HG03575 (cell line): ENCODE data around the gene ABHD17C.

Experiments
- ATAC-seq: cut with Tn5 transposase; IDR thresholded peaks from one replicate; pipeline ENCODE4 v1.9.1; 2021; ENCODE audit not compliant: unreplicated experiment, insufficient number of reproducible peaks, low FRiP score; ENCODE audit errors: extremely low read depth

Gene ABHD17C

DNA sequence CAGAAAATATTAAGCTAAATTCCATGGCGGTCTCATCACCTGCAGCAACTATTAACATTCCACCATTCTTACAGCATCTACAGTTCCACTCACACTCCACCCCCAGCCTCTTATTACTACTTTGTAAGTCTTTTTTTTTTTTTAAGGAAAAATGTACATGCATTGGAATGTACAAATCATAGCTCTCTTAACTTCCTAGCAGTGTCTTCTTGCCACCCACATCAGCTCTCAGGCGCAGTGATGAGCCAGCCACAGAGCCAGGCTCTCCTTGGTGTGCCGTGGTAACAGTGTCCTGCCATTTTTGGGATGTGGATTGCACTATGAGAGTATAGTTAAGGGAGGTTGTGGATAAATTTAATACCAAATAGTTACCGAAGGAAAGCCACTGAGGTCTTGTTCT, 17.8 kb downstream of the ABHD17C start:
- no peak for ATAC-seq

DNA sequence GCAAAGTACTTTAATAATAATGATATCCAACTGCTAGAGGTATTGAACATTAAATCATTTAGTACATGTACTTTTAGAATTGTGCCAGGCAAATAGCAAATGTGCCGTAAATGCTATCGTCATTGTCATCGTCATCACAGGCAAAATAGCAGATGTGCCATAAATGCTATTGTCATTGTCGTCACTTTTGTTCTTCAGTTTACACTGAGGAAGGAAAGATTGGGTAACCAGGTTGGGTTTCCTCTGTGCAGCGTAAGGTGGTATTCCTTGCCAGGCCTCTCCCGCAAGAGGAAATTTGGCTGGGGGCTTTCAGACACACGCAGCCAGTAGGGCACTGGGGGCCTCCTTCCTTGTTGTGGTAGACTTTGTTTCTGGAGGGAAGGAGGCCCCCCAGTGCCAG, 26.4 kb downstream of the ABHD17C start:
- no peak for ATAC-seq

DNA sequence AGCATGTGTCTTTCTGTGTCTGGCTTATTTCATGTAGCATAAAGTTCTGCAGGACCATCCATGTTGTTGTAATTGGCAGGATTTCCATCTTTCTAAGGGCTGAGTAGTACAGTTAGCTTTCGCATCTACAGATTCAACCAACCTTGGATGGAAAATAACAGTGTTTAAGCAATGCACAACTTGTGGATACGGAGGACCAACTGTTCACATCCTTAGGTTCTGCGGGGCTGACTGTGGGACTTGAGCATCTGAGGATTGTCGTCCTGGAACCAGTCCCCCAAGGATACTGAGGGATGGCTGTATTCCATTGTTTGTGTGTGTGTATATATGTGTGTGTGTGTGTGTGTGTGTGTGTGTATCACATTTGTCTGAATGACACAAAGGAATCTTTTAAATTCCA, 27.7 kb downstream of the ABHD17C start:
- ATAC-seq, result no peak

DNA sequence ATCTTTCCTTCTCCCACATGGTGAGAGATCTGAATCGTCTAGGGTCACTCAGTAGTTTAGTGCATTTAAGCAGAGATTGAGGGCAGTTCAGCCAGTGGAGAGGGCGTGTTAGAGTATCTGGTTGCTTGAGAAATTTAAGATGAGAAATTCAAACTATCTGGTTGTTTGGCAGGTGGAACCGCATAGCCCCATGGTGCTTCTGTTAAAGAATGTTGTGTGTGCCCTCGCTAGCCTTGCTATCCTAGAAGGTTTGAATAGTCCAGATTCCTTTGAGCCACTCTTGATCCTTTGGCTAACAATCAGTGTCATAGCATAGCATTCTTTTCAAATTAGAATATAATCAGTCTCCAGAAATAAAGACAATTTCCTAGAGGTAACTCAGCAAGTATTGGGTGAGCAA, 32.1 kb downstream of the ABHD17C start:
- ATAC-seq, result no peak

DNA sequence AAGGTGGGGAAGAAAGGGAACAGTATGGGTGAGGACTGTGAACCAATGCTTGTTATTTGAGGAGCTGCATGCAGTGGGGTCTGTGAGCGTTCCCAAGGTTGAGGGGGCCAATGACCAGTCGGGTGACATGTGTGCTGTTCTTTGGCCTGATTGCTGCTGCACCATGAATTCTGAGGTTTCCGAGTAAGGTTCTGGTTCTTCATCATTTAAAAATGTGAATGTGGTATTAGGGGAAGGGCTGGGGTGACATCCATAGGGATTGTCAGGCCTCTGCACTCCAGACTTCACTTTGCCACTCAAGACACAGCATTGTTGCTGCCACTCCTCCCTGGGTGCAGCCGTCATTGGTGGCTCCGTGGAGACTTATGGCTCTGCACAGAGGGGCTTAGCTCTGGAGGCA, 32.5 kb downstream of the ABHD17C start:
- ATAC-seq, result no peak

DNA sequence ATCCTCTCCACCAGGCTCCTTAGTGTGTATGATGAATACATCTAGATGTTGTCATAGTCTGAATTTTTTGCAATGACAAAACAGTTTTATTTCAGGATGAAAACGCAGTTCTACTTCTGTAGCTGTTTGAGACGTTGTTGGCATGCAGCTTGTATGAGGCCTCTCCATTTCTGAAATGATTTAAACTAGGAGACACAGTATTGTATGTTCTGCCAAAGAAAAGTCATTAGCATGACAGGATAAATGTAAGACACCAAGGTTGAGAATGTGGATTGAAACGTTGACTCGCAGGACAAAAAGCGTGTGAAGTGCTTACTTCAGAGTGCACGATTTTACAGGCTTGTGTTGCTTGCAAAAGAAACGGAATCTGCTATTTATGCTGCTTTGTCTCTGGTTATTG, 35.3 kb downstream of the ABHD17C start:
- no peak for ATAC-seq

DNA sequence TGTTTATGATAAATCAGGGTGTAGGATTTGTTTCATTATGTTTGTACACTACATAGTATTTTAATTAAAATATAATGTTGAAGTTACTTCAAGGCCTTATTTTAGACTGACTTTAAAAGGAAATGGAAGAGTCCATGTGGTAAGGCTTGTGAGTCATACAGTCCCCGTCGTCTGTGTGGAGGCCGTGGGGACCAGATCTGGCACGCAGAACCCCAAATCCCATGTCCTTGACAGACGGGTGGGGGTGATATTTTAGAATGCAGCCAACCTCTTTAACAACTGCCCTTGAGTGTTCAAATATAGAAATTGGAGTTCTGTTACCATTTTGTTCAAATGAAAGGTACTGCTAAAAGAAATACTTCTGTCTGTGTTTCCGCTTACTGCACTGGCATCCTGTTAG, 35.8 kb downstream of the ABHD17C start:
- no peak for ATAC-seq

DNA sequence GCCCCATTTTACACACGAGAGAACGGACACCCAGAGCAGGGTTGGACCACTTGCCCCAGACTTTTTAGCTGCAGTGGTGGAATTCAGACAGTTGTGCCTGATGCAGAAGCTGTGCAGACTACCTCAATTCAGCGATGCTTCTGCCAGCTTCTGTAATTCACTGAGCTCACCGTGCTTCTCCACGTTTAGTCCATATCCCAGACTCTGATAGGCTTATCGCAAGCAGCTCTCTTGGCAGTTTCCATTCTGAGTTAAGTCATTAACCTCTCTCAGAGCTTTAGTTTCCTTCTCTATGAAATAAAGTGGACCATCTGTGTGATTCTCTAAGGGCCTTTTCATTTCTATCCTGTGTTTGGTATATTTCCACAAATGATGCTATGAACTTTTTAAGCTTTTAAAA, 37.1 kb downstream of the ABHD17C start:
- ATAC-seq, result no peak

DNA sequence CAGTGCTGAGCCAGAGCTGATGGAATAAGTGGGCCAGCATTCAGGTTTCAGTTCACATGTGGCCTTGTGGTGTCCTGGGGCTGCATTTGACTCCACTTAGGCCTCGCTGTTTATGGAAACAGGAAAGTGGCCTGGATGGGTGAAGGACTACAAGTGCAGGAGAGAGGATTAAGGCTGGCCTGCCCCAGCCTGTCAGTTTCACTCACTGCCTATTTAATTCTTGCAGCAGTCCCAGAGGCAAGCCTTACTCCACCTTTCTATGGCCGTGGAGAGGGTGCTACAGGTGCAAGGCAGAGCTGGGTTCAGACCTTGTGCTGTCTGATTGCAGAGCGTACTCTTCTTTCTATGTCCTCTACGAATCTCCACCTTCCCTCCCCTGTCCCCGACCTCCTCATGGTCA, 37.7 kb downstream of the ABHD17C start:
- no peak for ATAC-seq

DNA sequence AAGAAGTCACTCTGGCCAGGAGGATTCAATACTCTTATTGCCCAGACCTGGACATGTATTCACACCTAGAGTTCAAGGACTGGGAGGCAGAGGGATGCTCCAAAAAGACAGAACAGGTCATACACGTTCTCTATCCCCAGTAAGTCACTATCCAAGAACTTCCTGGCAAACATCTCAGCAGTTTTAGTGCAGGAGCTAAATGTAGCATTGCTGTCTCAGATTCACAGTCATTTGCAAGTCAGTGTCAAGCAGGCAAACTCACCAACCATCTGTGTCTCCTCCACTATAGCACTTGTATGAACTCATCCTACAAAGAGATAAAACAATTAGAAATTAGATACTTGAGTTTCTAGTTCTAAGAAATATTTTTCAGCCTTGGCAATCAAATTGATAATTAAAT, 38.4 kb downstream of the ABHD17C start:
- ATAC-seq, result no peak

DNA sequence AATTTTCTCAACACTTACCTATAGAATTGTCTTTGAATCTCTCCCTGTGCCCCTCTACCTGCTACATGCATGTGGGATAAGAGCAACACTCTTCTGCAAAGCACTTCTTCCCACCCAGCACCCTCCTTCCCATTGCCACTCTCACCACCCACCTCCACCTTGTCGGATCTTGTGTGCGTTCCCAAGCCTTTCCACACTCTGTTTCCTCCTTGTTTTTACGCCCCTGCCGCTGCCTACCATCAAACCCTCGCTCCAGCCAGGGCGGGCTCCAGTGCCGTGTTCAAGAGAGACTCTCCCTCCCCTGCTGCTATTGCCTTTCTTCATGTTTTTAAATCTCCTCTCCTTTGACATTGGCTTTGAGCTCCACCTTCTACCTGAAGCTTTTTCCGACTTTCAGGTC, 40.2 kb downstream of the ABHD17C start:
- no peak for ATAC-seq

DNA sequence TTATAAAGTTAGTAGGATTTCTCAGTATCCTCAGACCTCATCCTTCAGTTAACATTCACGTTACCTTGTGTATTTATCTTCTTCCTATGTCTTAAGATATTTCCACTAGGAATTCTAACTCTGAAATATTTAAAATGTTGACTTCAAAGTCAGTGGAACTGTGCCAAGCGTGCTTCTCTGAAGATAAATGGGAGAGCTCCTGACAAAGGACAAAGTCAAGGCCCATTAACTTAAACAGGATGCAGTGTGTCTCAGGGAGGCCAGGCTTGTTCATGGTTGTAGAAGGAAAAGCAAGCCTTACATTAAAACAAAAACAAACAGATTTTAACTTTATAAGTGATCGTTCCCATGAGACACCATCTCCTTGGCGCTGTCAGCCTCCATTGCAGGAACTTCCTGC, 41.5 kb downstream of the ABHD17C start:
- no peak for ATAC-seq

DNA sequence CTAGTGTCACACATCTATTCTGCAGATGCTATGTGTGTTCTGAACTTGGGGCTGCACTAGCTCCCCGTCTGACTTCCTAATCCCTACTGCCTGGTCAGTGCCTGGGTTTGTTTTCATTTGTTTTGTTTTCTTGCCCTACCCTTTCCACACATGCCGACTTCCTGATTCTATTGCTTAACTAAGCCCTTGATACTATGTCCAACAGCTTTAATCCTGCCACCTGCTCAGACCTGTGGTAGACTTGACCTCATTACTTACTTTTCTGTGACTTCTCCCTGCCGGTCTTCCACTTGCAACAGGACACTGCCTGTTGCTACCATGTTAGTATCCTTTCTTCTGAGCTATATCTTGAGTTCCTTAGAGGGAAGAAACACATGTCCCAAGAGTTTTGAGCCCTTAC, 44.8 kb downstream of the ABHD17C start:
- ATAC-seq, result no peak

DNA sequence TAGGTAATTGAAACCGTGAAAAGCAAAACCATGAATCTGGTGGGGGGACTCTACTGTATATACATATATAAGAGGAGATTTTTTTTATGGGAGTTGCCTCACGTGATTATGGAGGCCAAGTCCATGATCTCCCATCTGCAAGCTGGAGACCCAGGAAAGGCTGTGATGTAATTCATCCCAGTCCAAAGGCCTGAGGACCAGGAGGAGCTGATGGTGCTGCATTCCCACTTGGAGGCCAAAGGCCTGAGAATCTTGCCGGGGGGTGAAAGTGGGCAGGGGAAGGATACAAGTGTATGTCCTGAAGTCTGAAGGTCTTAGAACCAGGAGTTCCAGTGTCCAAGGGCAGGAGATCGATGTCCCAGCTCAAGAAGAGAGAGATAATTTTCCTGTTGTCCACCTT, 47.0 kb downstream of the ABHD17C start:
- no peak for ATAC-seq

DNA sequence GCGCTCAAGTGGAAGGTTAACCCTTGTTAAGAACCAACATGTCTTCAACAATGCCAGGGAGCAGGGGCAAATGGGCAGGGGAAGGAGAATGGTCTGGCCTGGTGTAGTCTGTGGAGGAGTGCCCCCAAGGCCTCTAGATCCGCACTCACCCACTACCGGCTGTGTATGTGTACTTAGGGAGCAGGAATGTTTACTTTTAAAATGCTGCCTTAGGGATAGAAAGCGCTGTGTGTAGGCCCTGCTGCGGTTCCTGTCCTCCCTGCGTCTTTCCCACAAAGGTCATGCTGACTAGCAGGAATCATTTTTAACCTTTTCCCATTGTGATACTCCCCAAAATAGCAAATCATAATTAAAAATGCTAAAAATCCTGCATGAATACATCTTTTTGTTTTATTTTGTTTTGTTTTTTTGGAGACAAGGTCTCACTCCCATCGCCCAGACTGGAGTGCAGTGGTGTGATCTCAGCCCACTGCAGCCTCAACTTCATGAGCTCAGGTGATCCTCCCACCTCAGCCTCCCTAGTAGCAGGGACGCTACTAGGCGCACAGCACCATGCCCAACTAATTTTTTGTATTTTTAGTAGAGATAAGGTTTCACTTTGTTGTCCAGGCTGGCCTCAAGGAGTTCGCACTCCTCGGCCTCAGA, 48.2 kb downstream of the ABHD17C start:
- no peak for ATAC-seq

DNA sequence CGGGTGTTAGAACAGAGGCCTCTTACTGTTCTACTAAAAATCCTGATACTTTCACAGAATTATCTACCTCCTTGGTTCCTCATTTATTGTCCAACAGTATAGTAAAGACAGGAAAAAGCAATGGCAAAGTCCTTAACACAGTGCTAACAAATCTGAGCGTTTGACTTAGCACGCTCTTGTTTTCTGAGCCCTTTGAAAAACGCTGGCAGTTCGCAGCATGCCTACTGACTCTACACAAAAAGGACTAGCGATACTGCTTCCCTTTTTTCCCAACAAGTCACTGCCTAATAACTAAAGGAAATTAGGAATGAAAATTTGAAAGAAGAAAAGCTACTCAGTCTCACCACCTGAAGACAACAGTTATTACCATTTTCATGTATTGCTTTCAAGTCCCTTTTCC, 49.3 kb downstream of the ABHD17C start:
- no peak for ATAC-seq

DNA sequence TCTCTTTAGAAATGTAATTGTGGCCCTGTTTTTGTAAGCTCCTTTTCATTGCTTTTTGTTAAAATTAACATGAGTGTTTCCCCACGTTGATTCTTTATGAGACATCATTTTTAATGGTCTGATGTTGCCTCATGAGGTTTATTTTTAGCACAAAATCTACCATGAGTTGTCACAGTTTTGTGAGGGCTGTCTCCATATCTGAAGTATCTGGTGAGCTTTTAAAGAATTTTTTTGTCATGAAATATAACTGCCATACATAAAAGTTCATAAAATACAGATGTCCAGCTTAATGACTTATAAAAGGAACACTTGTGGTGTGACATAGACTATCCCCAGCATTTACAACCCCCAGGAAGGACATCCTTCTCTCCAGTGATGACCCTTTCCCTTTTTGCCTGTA, 49.7 kb downstream of the ABHD17C start:
- no peak for ATAC-seq

DNA sequence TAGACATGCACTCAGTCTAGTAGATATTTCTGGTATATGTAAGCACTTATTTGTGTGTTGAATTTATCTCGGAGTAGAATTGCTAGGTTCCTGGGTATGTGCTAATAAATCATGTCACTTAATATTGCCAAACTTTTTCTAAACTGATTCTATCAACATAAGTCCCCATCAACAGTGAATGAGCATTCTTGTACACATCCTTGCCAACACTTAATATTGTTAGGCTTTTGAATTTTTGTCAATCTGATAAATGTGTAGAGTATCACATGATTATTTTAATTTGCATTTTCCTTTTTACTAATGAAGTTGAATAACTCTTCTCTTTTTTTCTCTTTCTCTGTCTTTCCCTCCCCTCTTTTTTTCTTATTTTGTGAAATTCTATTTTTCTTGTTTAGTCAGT, 50.8 kb downstream of the ABHD17C start:
- no peak for ATAC-seq

DNA sequence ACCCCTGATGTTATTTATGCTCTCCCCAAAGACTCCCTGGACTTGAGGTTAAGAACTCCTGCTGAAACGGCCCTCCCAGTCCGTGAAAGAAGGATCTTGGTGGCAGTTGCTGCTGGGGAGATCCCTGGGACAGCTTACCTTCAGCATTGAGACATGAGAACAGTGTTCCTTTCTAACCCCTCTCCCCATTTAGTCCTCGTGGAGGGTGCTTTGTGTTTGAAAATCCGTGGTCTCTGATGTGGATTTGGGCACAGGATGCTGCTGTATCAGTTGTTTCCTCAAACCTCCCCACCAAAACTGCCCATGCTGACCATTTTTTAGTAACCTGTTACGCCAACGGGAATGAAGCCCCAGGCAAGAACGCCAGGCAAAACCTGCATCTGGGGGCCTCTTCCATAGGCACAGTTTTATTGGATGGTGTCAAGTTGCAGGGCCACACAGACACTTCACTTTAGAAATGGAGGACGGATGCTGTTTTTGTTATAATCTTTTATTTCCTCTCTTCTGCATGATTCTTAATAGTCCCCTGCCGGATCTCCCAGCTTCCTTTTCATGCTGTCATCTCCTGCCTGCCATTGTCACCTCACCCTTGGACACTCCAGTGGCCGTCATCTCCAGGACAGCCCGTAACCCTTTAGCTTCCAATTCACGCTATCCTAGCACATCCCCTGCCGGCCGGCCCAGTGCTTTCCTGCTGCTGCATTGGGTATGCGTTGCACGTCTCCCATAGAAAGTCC, 52.4 kb downstream of the ABHD17C start:
- ATAC-seq, result no peak

DNA sequence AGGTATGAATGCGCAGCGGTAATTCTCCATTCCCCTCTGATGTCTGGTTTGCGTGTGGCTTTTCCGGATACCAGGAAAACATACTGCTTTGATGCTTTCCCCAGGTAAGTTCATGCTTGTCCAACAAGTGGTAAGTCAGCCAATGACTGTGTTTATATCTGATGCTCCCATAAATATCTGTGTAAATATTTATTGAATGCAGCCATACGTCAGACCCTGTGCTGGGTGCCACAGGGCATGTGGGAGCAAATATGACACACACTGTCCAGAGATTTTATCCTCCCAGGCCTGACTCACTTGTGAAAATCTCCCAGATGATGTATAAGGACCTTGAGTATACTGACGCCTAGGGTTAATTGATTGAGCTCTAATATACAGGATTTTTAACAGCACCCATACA, 54.5 kb downstream of the ABHD17C start:
- no peak for ATAC-seq

DNA sequence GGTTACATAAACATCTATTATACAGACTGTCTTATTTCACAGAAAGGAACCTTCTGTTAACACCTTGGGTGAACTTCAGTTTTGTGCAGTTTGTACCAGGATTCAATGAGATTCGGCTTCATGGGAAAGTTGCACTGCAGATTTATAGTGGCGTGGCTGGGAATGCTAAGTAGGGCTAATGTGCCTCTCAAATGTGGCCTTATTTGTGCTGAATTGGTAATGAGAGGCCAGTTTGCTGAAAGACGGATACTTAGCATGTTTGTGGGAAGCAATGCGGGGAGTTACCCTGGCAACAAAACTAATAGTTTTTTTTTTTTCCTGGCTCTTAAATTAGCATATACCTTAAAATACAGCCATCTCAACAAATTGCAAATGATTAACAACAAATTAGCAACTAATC, 55.5 kb downstream of the ABHD17C start:
- ATAC-seq, result no peak
